ENCODE data around the gene HLCS.

HLCS gene

DNA sequence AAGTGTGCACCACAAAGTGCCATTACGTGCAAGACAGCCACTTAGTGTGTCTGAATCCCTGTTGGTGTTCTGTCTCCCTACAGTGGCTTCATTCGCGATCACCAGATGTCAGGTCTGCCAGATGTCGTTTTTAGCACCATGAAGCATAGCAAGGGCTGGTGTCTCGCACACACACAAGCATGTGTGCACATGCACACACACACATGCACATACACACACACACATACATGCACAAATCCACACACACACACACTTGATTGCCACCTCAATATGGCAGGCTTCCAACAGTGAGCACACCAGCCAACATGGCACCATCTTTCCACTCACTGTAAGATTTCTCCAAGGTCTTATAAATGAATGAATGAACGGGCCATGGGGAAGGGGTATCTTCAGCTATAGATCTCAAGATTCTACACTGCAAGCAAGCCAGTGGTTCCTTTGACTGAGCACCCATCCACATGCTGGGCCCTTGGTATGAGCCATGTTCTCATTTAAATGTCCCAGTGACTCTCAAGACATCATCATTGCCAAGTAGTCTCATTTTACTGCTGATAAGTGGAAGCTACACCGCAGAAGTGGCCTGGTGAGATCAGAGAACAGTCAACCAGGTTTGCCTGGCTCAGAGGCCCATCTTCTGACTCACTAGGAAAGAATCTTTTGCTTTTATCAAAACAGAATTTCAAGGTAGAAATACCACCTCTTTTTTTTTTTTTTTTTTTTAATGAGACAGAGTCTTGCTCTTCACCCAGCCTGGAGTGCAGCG is 182.7 kb downstream of the HLCS start:
- no peak overlapping the region for H3K4me3 ChIP-seq (ENCODE audit: low read depth, low read length)
- TF ChIP-seq, protein P1, sequence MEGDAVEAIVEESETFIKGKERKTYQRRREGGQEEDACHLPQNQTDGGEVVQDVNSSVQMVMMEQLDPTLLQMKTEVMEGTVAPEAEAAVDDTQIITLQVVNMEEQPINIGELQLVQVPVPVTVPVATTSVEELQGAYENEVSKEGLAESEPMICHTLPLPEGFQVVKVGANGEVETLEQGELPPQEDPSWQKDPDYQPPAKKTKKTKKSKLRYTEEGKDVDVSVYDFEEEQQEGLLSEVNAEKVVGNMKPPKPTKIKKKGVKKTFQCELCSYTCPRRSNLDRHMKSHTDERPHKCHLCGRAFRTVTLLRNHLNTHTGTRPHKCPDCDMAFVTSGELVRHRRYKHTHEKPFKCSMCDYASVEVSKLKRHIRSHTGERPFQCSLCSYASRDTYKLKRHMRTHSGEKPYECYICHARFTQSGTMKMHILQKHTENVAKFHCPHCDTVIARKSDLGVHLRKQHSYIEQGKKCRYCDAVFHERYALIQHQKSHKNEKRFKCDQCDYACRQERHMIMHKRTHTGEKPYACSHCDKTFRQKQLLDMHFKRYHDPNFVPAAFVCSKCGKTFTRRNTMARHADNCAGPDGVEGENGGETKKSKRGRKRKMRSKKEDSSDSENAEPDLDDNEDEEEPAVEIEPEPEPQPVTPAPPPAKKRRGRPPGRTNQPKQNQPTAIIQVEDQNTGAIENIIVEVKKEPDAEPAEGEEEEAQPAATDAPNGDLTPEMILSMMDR (IDR thresholded peaks at IDR 0.05; ENCODE audit: low read depth, low read length), result no peak

DNA sequence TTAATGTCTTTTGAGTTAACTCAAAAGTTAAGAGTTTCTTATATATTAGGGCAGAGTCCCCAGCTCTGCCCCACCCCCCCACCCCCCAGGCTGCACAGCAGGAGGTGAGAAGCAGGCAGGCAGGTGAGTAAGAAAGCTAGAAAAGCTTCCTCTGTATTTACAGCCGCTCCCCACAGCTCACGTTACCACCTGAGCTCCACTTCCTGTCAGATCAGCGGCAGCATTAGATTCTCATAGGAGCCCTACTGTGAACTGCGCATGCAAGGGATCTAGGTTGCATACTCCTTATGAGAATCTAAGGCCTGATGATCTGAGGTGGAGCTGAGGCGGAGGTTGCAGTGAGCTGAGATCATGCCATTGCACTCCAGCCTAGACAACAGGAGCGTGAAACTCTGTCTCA is 185.6 kb downstream of the HLCS start:
- TF ChIP-seq, protein P1 (IDR thresholded peaks at IDR 0.05; ENCODE audit: low read depth, low read length), result no peak

DNA sequence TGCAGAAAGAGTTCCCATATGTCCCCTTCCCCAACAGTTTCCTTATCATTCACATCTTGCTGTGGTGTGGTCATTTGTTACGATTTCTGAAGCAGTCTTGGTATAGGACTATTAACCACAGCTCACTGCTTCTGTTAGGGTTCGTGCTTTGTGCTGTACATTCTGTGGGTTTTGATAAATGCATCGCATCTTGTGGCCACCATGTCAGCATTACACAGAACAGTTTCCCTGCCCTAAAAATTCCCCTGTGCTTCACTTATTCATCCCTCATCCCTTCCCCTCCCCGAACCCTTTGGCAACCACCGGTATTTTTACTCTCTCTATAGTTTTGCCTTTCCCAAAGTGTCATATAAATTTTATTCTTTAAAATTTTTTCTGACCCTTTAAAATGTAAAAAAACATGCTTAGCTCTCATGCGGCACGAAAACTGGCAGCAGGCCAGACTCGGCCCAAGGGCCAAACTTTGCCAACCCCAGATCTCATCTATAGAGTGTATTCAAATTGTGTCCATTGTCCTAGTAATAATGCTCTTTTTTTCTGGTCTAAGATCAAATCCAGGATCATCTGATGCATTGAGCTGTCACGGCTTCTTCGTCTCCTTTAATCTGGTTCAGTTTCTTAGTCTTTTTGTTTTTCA is 189.4 kb downstream of the HLCS start:
- no peak overlapping the region for H3K4me3 ChIP-seq (ENCODE audit: low read depth, low read length)
- TF ChIP-seq, protein P1 (IDR thresholded peaks at IDR 0.05; ENCODE audit: low read depth, low read length), result no peak

More for the DNA sequence above, 185.6 kb downstream of the HLCS start:
- H3K4me3 ChIP-seq (ENCODE audit: low read depth, low read length), result no peak overlapping the region

DNA sequence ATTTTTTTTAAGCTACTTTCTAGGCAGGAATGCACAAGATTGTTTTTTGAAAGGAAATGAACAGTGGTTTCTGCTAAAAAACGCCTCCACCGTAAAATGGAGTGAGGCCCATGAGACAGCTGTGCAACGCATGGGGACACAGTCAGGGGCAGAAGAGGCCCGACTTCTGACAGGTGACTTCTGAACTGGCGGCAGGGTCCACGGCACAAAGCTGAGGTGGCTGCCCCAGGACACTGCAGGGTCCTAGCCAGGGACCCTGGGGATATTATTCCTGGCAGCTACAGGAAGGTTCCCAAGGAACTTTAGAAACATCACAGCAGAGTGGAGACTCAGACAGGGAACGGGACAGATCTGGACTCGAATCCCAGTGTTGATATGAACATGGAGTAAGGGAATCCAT is 192.5 kb downstream of the HLCS start:
- H3K4me3 ChIP-seq (ENCODE audit: low read depth, low read length), result no peak overlapping the region
- TF ChIP-seq, protein P1 (IDR thresholded peaks at IDR 0.05; ENCODE audit: low read depth, low read length), result no peak

DNA sequence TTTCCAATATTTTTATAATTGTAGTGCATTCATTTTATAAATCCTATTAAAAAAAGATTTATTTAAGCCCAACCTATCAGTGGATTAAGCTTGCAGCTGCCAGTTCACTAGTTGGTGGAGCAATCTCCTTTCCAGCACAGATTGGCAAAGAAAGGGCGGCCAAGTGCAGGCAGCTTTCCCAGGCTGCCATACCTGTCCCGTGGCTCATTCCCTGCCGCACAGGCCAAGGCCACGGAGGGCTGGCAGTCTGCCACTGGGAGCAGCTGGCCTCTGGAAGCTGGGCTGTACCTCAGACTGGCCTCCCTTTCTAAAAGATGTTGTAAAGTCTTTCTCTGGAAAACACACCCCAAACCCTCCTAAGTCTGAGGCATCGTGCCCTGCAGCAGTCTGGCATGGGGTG is 193.4 kb downstream of the HLCS start:
- TF ChIP-seq, protein P1 (IDR thresholded peaks at IDR 0.05; ENCODE audit: low read depth, low read length), result no peak
- no peak overlapping the region for H3K4me3 ChIP-seq (ENCODE audit: low read depth, low read length)

- no peak overlapping the region for H3K4me3 ChIP-seq (ENCODE audit: low read depth, low read length)
- TF ChIP-seq, protein P1 (IDR thresholded peaks at IDR 0.05; ENCODE audit: low read depth, low read length), result no peak
These were observed 197.2 kb downstream of the HLCS start for GRCh38 chr21:36769051-36769839.

All from WI38 (cell line).